Neural cell (in vitro differentiated cells): ENCODE results near the gene COMT.

Experiments used
- EP300 ChIP-seq: fragments of 450-650 bp; conservative IDR thresholded peaks from 2 replicates; pipeline ENCODE4 v1.6.1; 2014; ENCODE audit warnings: antibody characterized with exemption, mild to moderate bottlenecking, moderate library complexity; ENCODE audit not compliant: poor library complexity, severe bottlenecking
- EZH2 ChIP-seq: fragments of 200-600, 300-800 bp; shearing (Covaris generic), sonication (generic); IDR thresholded peaks from 2 replicates; pipeline ENCODE4 v1.6.1; 2014; ENCODE audit warnings: antibody characterized with exemption, low read length, borderline replicate concordance, mild to moderate bottlenecking; ENCODE audit not compliant: insufficient read depth, poor library complexity, severe bottlenecking
- POLR2AphosphoS5 ChIP-seq: IDR thresholded peaks from 2 replicates; pipeline ENCODE4 v1.6.1; 2012
- RAD21 ChIP-seq: fragments of 450-650 bp; conservative IDR thresholded peaks from 2 replicates; pipeline ENCODE4 v1.6.1; 2014; ENCODE audit warnings: antibody characterized with exemption, mild to moderate bottlenecking, moderate library complexity
- SMC3 ChIP-seq: fragments of 450-650 bp; conservative IDR thresholded peaks from 2 replicates; pipeline ENCODE4 v1.6.1; 2014; ENCODE audit warnings: antibody characterized with exemption, mild to moderate bottlenecking, moderate library complexity; ENCODE audit not compliant: poor library complexity
- TAF1 ChIP-seq: IDR thresholded peaks from 2 replicates; pipeline ENCODE4 v1.6.1; 2012; ENCODE audit warnings: low read depth
- TF ChIP-seq, protein P1 (sequence below): fragments of 450-650 bp; IDR thresholded peaks from 2 replicates; pipeline ENCODE4 v1.5.1; 2014; ENCODE audit warnings: antibody characterized with exemption, mild to moderate bottlenecking, moderate library complexity; ENCODE audit not compliant: poor library complexity, severe bottlenecking
- TF ChIP-seq, protein P2 (sequence below): IDR thresholded peaks from 2 replicates; pipeline ENCODE4 v1.6.1; 2012; ENCODE audit warnings: borderline replicate concordance

GRCh38 chr22:19948057-19948760 lies 6.6 kb downstream of the COMT start:
- TF ChIP-seq POLR2AphosphoS5 (no peak), TAF1 (no peak), EZH2 (no peak), EP300 (no peak), RAD21 (no peak), SMC3 (no peak)
- TF ChIP-seq, protein P1, sequence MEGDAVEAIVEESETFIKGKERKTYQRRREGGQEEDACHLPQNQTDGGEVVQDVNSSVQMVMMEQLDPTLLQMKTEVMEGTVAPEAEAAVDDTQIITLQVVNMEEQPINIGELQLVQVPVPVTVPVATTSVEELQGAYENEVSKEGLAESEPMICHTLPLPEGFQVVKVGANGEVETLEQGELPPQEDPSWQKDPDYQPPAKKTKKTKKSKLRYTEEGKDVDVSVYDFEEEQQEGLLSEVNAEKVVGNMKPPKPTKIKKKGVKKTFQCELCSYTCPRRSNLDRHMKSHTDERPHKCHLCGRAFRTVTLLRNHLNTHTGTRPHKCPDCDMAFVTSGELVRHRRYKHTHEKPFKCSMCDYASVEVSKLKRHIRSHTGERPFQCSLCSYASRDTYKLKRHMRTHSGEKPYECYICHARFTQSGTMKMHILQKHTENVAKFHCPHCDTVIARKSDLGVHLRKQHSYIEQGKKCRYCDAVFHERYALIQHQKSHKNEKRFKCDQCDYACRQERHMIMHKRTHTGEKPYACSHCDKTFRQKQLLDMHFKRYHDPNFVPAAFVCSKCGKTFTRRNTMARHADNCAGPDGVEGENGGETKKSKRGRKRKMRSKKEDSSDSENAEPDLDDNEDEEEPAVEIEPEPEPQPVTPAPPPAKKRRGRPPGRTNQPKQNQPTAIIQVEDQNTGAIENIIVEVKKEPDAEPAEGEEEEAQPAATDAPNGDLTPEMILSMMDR, result no peak
- TF ChIP-seq, protein P2, sequence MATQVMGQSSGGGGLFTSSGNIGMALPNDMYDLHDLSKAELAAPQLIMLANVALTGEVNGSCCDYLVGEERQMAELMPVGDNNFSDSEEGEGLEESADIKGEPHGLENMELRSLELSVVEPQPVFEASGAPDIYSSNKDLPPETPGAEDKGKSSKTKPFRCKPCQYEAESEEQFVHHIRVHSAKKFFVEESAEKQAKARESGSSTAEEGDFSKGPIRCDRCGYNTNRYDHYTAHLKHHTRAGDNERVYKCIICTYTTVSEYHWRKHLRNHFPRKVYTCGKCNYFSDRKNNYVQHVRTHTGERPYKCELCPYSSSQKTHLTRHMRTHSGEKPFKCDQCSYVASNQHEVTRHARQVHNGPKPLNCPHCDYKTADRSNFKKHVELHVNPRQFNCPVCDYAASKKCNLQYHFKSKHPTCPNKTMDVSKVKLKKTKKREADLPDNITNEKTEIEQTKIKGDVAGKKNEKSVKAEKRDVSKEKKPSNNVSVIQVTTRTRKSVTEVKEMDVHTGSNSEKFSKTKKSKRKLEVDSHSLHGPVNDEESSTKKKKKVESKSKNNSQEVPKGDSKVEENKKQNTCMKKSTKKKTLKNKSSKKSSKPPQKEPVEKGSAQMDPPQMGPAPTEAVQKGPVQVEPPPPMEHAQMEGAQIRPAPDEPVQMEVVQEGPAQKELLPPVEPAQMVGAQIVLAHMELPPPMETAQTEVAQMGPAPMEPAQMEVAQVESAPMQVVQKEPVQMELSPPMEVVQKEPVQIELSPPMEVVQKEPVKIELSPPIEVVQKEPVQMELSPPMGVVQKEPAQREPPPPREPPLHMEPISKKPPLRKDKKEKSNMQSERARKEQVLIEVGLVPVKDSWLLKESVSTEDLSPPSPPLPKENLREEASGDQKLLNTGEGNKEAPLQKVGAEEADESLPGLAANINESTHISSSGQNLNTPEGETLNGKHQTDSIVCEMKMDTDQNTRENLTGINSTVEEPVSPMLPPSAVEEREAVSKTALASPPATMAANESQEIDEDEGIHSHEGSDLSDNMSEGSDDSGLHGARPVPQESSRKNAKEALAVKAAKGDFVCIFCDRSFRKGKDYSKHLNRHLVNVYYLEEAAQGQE, result no peak
